GM19238 (cell line): ENCODE results near the gene NPAS2.

ENCODE experiments used
- DNase-seq: peaks from one replicate; pipeline ENCODE4 v3.0.0; 2011; ENCODE audit warnings: low spot score; ENCODE audit not compliant: insufficient read length

Gene NPAS2

DNA sequence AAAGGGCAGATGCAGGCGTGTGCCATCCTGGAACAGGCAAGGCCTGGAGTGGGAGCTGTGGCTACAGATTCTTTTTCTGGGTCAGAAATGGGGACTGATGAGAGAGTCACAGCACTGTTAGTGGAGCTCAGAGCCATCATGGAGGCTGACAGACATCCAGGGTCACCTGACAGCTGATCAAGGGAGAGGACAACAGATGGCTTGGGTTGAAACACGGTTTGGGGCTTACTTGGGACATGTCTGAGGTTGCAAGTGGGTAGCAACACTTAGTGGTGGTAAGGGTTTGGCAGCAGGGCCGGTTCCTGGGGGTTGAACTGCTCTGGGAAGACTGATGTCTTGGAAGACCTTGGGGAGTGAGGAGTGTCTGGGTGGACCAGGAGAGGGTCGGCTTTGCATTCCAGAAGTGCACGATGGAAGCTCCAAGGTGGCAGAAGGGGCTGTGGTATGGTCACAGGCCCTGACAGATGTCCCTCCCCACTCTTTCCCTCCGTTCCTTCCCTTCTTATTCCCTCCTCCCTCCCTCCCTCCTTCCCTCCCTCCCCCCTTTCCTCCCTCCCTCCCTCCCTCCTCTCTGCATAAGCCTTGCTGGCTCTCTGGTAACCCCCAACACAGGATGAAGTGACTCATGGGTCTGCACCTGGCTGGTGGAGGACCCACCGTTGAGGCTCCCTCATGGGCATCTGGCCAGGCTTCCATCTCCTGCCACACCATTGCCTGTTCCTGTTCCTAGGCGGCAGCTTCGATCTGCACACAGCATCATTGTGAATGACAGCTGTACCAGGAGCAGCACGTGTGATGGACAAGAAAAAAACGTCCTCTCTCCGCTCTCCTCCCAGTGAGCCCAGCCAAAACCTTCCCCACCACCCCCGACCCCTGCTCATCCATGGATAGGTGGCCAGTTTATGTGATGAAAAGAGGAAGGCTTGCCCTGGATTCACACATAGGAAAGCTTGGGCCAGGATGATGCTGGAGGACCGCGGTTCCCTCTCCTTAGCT, 118.4 kb downstream of the NPAS2 start:
- no peak for DNase-seq

- no peak for DNase-seq
Measured at GRCh38 chr2:100939445-100939844, 119.5 kb downstream of the NPAS2 start.

DNA sequence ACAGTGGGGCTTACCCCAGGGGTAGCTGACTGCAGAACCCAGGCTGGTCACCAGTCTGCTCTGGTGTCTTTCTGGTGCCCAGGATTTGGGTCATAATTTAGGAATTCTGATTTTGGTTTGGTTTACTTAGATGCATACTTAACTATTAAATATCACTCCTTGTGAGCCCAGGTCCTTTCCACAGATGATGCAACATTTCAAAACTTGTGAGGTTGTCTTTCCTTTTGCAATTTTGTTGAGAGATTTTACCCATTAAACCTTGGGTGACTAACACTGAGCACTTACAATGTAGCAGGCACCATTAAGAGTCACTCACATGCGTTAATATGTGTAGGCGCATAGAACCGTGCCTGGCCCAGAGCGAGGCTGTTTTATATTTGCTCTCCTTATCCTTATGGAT, 120.3 kb downstream of the NPAS2 start:
- no peak for DNase-seq

- DNase-seq = no peak
Measured at GRCh38 chr2:100940766-100941645, 121.1 kb downstream of the NPAS2 start.

DNA sequence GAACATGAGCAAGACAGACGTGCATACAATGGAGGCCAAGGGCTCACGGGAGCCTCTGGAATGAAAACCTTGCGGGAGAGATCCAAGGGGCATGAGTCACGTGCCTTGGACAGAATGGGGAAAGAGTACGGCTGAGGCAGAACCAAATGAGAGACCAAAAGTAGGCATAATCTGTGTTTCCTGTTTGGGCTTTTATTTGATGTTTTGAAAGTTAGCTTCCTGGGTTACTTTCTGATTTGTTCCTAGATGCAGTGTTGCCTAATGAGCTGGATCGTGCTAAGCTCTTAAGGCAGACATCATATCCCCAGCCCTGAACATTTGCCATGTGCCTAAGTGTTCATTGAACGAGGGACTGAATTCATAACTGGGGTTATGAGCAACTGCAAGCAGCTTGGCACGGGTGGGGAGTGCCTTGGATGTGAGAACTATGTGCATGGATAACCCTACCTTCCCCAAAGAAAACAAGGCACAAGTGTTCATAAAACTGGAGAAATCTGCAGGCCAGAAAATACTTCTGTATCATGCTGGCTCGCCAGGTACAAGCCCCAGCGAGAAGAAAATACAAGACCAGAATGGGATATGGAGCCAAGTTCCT, 121.8 kb downstream of the NPAS2 start:
- DNase-seq = no peak

DNA sequence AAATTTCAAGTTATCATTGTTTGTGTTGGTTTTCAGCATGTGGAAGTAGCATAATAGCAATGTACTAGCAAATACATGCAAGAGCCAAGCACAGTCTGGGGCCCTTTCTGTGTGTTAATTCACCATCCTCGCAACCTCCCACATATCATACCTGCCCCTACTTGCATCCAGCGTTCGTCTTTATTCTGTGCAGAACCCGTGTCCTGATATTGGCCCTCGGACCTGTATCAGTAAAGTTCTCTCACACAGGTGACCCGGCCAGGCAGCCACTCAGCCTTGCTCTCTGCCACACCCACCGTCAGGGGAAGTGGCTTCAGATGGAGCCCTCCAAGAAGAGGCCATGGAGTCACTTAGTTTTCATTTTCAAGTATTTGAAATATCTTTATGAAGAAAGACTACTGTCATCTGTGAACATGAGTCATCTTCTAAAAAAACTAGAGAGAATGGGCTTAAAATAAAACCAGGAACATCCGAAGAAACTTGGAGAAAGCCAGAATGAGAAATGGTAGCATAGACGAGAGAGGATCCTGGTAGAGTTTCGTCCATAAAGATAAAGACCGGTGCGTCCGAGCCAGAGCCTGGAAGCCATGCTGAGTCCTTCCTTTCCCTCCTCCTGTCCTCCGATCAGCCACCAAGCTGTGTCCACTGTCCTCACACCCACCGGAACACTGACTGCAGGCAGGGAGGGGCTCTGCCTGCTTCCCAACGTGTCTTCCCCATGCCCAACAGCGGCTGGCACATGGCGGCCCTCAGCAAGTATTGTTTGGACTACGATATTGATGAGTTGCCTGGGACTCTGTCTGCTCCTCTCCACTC, 124.9 kb downstream of the NPAS2 start:
- no peak for DNase-seq

DNA sequence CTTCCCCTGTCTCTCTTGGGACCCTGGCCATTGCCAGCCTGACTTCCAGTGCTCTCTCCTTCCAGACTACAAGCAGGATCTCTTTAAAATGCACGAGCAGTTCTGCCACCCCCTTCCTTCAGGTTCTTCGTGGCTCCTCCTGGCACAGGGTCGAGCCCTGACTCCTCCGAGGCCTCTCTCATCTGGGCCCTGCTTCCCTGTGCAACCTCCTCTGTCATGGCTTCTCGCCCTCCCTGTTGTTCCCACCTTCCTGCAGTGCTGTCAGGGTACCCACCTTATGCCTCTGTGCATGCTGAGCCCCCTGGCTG, 125.4 kb downstream of the NPAS2 start:
- DNase-seq = no peak

GRCh38 chr2:100945930-100946607, 126.1 kb downstream of the NPAS2 start:
- DNase-seq = no peak

GRCh38 chr2:100948942-100949811, 129.2 kb downstream of the NPAS2 start:
- DNase-seq = no peak

- DNase-seq = no peak
Measured at GRCh38 chr2:100952512-100952911, 132.6 kb downstream of the NPAS2 start.

DNA sequence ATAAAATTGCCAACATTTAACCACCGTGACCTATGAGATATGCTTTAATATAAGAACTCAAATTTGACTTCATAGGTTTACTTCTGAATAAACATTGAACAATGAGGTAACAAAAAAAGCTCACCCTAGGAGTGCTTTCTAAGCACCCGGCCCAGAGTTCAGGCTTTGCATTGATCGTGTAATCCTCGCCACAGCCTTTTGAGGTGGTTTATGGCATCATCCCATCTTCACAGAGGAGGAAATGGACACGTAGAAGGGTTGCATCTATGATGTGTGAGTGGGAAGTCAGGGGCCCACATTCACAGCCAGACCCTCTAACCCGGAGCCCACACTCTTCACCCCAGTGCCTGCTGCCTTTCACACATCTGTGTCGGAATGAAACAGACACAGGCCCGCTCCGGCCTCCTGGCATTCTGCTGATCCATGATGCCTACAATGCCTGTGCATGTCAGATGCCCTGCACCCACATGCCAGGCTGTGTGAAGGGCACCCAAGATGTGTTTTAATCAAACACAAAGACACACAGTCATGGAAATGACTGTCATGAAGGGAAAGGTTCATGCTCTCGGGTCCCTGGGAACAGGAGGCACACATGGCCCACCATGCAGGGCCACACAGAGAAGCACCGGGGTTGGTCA, 133.6 kb downstream of the NPAS2 start:
- no peak for DNase-seq

- DNase-seq = no peak
Measured at GRCh38 chr2:100954044-100954420, 134.1 kb downstream of the NPAS2 start.

GRCh38 chr2:100955226-100955625, 135.3 kb downstream of the NPAS2 start:
- DNase-seq = no peak

DNA sequence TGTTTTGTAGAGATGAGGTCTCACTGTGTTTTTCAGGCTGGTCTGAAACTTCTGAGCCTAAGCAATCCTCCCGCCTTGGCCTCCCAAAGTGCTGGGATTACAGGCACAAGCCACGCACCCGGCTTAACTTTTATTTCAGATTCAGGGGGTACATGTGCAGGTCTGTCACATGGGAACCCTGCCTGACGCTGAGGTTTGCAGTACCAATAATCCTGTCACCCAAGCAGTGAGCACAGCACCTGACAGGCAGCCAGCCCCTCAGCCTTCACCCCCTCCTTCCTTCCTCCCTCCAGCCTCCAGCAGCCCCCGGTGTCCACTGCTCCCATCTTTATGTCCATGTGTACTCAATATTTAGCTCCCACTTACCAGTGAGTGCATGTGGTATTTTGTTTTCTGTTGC, 136.1 kb downstream of the NPAS2 start:
- no peak for DNase-seq

GRCh38 chr2:100957996-100958653, 138.2 kb downstream of the NPAS2 start:
- no peak for DNase-seq

DNA sequence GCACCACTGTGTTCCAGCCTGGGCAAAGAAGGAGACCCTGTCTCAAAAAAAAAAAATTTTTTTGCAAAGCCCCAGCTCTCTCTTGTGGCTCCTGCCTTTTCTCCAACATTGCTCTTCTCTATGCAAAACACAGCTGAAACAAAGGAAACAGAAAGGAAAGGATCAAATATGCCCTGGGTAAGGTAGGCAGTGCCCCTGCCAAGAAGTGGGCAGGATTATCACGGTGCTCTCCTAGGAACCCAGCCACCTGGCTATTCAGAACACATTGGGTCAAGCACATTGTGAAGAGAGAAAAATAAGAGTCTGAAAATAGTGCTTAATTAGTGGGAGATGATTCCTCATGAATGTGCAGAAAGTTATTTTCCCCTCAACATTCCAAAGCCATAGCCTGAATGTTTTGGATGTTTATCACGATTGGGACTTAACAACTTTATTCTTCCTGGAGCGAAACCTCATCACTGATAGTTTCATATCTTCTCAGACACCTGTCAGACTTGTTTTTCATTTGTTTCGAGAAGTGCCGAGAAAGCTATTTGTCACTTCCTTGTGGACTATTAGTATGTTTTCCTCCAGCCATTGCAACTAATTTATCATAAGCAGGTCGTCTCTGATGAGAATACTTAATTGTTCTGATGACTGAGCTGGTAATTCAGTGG, 139.4 kb downstream of the NPAS2 start:
- no peak for DNase-seq

- no peak for DNase-seq
Measured at GRCh38 chr2:100960688-100961087, 140.7 kb downstream of the NPAS2 start.
